Subcutaneous adipose tissue (tissue), 4 donors: Measurements from ENCODE around the gene ATOSB. TPM values are rescaled to one million over a fixed set of nuclear protein-coding genes. Genes with fewer than 3 reads are reported as not detected.

ENCODE experiments used
- total RNA-seq, 4 donors: library from RNA; depleted of rRNA; stranded (reverse); fragments of >200 nt; gene quantifications; one replicate each; pipeline ENCODE4 v1.1.0, GENCODE V29; 2016
- TF ChIP-seq, protein P1 (sequence below): fragments of 450-650 bp; IDR thresholded peaks from one replicate; pipeline ENCODE4 v1.5.1; 2016; ENCODE audit warnings: low read depth, mild to moderate bottlenecking, control low read depth, antibody characterized with exemption, moderate library complexity

The ATOSB gene
- total RNA-seq, 4 donors from 2014 or later: 7.7 to 23.7 (median 20.4) TPM

GRCh38 chr9:35075358-35075757 lies 40.3 kb downstream of the ATOSB start:
- TF ChIP-seq, protein P1, sequence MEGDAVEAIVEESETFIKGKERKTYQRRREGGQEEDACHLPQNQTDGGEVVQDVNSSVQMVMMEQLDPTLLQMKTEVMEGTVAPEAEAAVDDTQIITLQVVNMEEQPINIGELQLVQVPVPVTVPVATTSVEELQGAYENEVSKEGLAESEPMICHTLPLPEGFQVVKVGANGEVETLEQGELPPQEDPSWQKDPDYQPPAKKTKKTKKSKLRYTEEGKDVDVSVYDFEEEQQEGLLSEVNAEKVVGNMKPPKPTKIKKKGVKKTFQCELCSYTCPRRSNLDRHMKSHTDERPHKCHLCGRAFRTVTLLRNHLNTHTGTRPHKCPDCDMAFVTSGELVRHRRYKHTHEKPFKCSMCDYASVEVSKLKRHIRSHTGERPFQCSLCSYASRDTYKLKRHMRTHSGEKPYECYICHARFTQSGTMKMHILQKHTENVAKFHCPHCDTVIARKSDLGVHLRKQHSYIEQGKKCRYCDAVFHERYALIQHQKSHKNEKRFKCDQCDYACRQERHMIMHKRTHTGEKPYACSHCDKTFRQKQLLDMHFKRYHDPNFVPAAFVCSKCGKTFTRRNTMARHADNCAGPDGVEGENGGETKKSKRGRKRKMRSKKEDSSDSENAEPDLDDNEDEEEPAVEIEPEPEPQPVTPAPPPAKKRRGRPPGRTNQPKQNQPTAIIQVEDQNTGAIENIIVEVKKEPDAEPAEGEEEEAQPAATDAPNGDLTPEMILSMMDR: no peak

DNA sequence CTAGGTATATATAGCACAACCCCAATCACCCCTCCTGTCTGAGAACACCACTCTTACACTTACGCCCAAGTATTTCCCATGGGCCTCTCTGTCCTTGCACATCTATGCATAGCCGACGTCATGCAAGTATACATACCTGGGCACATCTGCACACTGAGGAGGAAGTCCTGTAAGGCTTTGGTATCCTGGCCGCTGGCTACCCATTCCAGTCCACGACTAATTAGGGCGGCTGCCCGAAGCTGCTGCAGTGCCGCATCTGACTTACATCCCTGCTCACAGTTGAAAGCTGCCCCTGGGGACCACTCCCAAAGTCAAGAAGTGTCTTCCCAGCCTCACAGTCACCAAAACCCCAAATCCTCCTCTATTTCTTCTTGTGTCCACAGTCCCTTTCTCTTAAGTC lies 40.9 kb downstream of the ATOSB start:
- TF ChIP-seq, protein P1: no peak

- TF ChIP-seq, protein P1: no peak
Observed at GRCh38 chr9:35074141-35074540, 41.5 kb downstream of the ATOSB start.

GRCh38 chr9:35073279-35073612 lies 42.4 kb downstream of the ATOSB start:
- TF ChIP-seq, protein P1: no peak

- TF ChIP-seq, protein P1: no peak
Observed at GRCh38 chr9:35072461-35073278, 43.0 kb downstream of the ATOSB start, which contains the start of gene VCP. VCP (minus strand) TSS chr9:35072625; CDS start chr9:35072353, 272 bp downstream.

DNA sequence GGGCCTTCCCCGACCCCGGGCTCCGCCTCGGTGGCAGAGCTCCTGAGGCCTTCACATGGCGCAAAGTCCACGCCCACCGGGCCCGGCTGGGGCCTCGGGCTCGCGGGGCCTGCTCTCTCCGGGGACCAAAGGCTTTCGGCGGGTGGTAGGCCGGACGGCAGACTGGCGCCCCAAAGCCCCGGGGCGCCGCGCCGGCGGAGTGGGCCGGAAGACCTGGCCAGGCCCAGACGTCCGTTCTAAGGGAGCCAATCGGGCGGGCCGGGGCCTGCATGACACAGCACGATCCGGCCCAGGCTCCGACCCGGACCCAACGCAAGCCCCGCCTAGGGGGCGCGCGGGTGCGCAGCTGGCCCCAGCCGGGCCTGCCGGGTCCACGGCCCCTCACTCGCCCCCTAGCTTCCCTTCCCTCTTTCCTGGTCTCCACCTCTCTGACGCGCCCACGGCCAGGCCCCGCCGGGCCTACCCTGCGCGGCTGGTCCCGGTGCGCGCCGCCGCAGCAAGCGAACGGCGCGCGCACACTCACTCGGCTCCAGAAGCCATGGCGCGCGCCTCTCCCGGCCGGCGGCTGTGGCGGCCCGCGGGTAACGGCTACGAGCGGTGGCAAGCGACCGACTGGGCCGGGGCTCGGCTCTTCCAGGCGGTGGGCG lies 43.7 kb downstream of the ATOSB start:
- TF ChIP-seq, protein P1: no peak
